ENCODE data around the gene STAG1. TPM values are rescaled to one million over a fixed set of nuclear protein-coding genes. Genes with fewer than 3 reads are reported as not detected.

STAG1 gene
- polyA plus RNA-seq, 1 donor from 2014 or later = 20.8 TPM

GRCh38 chr3:136311261-136311660 is 440.9 kb downstream of the STAG1 start:
- H3K27me3 Mint-ChIP-seq = no peaks in the 10 kb centered on the region
- peaks cover 0 to 2% (median 0%) of the 10 kb centered on the region in 3 donors for H3K4me1 Mint-ChIP-seq
- H3K36me3 Mint-ChIP-seq = peaks cover 23% of the 10 kb centered on the region
- no peaks in the 10 kb centered on the region for H3K9me3 Mint-ChIP-seq
- no peak overlapping the region for H3K4me3 Mint-ChIP-seq
- no peak overlapping the region for H3K27ac Mint-ChIP-seq

- H3K9me3 Mint-ChIP-seq = peaks cover 0 to 2% (median 0%) of the 10 kb centered on the region in 3 donors
- H3K4me3 Mint-ChIP-seq = no peak overlapping the region
- H3K27me3 Mint-ChIP-seq = no peaks in the 10 kb centered on the region
- peaks cover 19% of the 10 kb centered on the region for H3K36me3 Mint-ChIP-seq
- peaks cover 0 to 2% (median 0%) of the 10 kb centered on the region in 3 donors for H3K4me1 Mint-ChIP-seq
- no peak overlapping the region for H3K27ac Mint-ChIP-seq
These were observed 446.3 kb downstream of the STAG1 start for GRCh38 chr3:136305879-136306278.

- Mint-ChIP-seq H3K4me1 (no peaks in the 10 kb centered on the region), H3K27ac (no peak overlapping the region), H3K27me3 (no peaks in the 10 kb centered on the region), H3K36me3 (peaks cover 16% of the 10 kb centered on the region), H3K4me3 (no peak overlapping the region), H3K9me3 (no peaks in the 10 kb centered on the region)
These were observed 451.7 kb downstream of the STAG1 start for GRCh38 chr3:136300444-136300843.

GRCh38 chr3:136297826-136298225 is 454.4 kb downstream of the STAG1 start:
- Mint-ChIP-seq H3K36me3 (peaks cover 19% of the 10 kb centered on the region), H3K27me3 (no peaks in the 10 kb centered on the region), H3K4me3 (no peak overlapping the region), H3K4me1 (no peaks in the 10 kb centered on the region), H3K9me3 (no peaks in the 10 kb centered on the region), H3K27ac (no peak overlapping the region)

- no peaks in the 10 kb centered on the region for H3K27me3 Mint-ChIP-seq
- H3K9me3 Mint-ChIP-seq = no peaks in the 10 kb centered on the region
- no peak overlapping the region for H3K4me3 Mint-ChIP-seq
- H3K27ac Mint-ChIP-seq = peak overlapping the region in 1 of 3 donors; percentile 14
- no peaks in the 10 kb centered on the region for H3K4me1 Mint-ChIP-seq
- peaks cover 20% of the 10 kb centered on the region for H3K36me3 Mint-ChIP-seq
These were observed 455.2 kb downstream of the STAG1 start for GRCh38 chr3:136296960-136297359.

GRCh38 chr3:136294176-136294575 is 458.0 kb downstream of the STAG1 start:
- Mint-ChIP-seq H3K27ac (no peak overlapping the region), H3K4me1 (peaks cover 0 to 4% (median 0%) of the 10 kb centered on the region in 3 donors), H3K4me3 (no peak overlapping the region), H3K36me3 (peaks cover 20% of the 10 kb centered on the region), H3K9me3 (no peaks in the 10 kb centered on the region), H3K27me3 (no peaks in the 10 kb centered on the region)

GRCh38 chr3:136293279-136293678 is 458.9 kb downstream of the STAG1 start:
- Mint-ChIP-seq H3K9me3 (no peaks in the 10 kb centered on the region), H3K27ac (no peak overlapping the region), H3K27me3 (no peaks in the 10 kb centered on the region), H3K4me1 (peaks cover 0 to 4% (median 0%) of the 10 kb centered on the region in 3 donors), H3K4me3 (no peak overlapping the region), H3K36me3 (peaks cover 20% of the 10 kb centered on the region)

- Mint-ChIP-seq H3K27ac (no peak overlapping the region), H3K36me3 (peaks cover 26% of the 10 kb centered on the region), H3K27me3 (no peaks in the 10 kb centered on the region), H3K9me3 (peaks cover 0 to 2% (median 0%) of the 10 kb centered on the region in 3 donors), H3K4me3 (no peak overlapping the region), H3K4me1 (peaks cover 4 to 5% (median 4%) of the 10 kb centered on the region in 3 donors)
These were observed 459.7 kb downstream of the STAG1 start for GRCh38 chr3:136292500-136292899.

- no peak overlapping the region for H3K27ac Mint-ChIP-seq
- H3K9me3 Mint-ChIP-seq = peaks cover 0 to 2% (median 0%) of the 10 kb centered on the region in 3 donors
- no peaks in the 10 kb centered on the region for H3K27me3 Mint-ChIP-seq
- H3K36me3 Mint-ChIP-seq = peaks cover 28% of the 10 kb centered on the region
- H3K4me1 Mint-ChIP-seq = peaks cover 4 to 5% (median 4%) of the 10 kb centered on the region in 3 donors
- H3K4me3 Mint-ChIP-seq = no peak overlapping the region
These were observed 460.9 kb downstream of the STAG1 start for GRCh38 chr3:136291302-136291701.

Other genes with a start within 250 kb of the STAG1 start
- gene SLC35G2, start 66.7 kb upstream of the STAG1 start, polyA plus RNA-seq = 0.31 TPM
- 31.9 TPM for gene NCK1, start 109.8 kb upstream of the STAG1 start, polyA plus RNA-seq
- not detected for gene IL20RB, start 205.6 kb upstream of the STAG1 start, polyA plus RNA-seq

Measured in IgD-negative memory B cell (primary cell).